NCI-H524 (cell line): ENCODE data around the gene EEF1G.
"Not testable (repeated sequence)": the region's sequence is repeated elsewhere in the genome, so short reads cannot be mapped to it uniquely, and the experiment has no call there.

Experiments used
- DNase-seq, 2 experiments: peaks; one replicate each; lab custom pipeline; 2025; lab: John Stamatoyannopoulos, UW

Gene EEF1G

GRCh38 chr11:62555464-62556107 lies 18.1 kb downstream of the EEF1G start:
- DNase-seq, result peak in 1 of 2 experiments; percentile 39

GRCh38 chr11:62554387-62555167 lies 19.1 kb downstream of the EEF1G start:
- DNase-seq, result peak; percentile 61 to 66

GRCh38 chr11:62553839-62554361 lies 19.8 kb downstream of the EEF1G start:
- no peak for DNase-seq

- peak in 1 of 2 experiments; percentile 16 for DNase-seq
These were observed 20.4 kb downstream of the EEF1G start for GRCh38 chr11:62553080-62553838.

GRCh38 chr11:62552485-62553079 lies 21.1 kb downstream of the EEF1G start:
- DNase-seq, result peak; percentile 68 to 88

- DNase-seq, result not testable (repeated sequence)
These were observed 23.2 kb downstream of the EEF1G start for GRCh38 chr11:62550478-62550877.

- DNase-seq, result no peak
These were observed 25.0 kb downstream of the EEF1G start for GRCh38 chr11:62548545-62549335.

GRCh38 chr11:62547691-62548281 lies 25.9 kb downstream of the EEF1G start:
- DNase-seq, result no peak

- peak in 1 of 2 experiments; percentile 8 for DNase-seq
These were observed 26.6 kb downstream of the EEF1G start for GRCh38 chr11:62546929-62547625.

GRCh38 chr11:62546244-62546928 lies 27.3 kb downstream of the EEF1G start, which contains the start of gene AHNAK:
Gene AHNAK, minus strand, starts transcription at chr11:62546806. Its CDS starts 10,708 bp downstream, at chr11:62536098.
- peak in 1 of 2 experiments; percentile 24 for DNase-seq

- peak in 1 of 2 experiments; percentile 40 for DNase-seq
These were observed 28.1 kb downstream of the EEF1G start for GRCh38 chr11:62545437-62546243.

GRCh38 chr11:62544581-62545436 lies 28.9 kb downstream of the EEF1G start:
- DNase-seq, result no peak

- DNase-seq, result no peak
These were observed 29.8 kb downstream of the EEF1G start for GRCh38 chr11:62543680-62544444.

- DNase-seq, result peak in 1 of 2 experiments; percentile 47
These were observed 30.7 kb downstream of the EEF1G start for GRCh38 chr11:62542750-62543567.

GRCh38 chr11:62542111-62542745 lies 31.5 kb downstream of the EEF1G start:
- no peak for DNase-seq
